GM12865 (cell line): ENCODE measurements around the gene ATAD3B.
"Not testable (repeated sequence)": the region's sequence is repeated elsewhere in the genome, so short reads cannot be mapped to it uniquely, and the experiment has no call there.

ENCODE experiments used
- DNase-seq: peaks from one replicate; pipeline ENCODE4 v3.0.0; 2010; ENCODE audit warnings: low read depth
- H3K4me3 ChIP-seq: 2 replicates; pipeline ENCODE4 v1.5.1; 2011; ENCODE audit warnings: mild to moderate bottlenecking, low read depth, low read length, control low read depth
- TF ChIP-seq, protein P1 (sequence below): IDR thresholded peaks from 2 replicates; pipeline ENCODE4 v1.5.1; 2011; ENCODE audit warnings: low read length, control low read depth, low read depth, inconsistent platforms; ENCODE audit not compliant: insufficient read depth; ENCODE audit errors: missing control alignments

ATAD3B gene

DNA sequence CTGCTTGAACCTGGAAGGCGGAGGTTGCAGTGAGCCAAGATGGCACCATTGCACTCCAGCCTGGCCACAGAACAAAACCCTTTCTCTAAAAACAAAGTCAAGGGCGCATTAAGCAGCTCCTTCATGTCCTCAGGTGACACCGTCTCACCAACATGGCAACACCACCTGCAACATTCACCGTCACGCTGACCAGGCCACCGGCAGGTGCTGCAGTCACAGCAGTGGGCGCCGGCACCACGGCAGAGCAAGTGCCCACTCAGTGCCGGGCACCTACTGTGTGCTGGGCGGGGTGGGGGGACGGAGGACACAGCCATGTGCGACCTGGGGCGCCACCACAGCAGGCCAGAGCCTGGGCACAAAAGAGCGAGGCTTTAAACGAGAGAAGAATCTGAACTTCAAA is 12.1 kb downstream of the ATAD3B start:
- DNase-seq: no peak
- TF ChIP-seq, protein P1, sequence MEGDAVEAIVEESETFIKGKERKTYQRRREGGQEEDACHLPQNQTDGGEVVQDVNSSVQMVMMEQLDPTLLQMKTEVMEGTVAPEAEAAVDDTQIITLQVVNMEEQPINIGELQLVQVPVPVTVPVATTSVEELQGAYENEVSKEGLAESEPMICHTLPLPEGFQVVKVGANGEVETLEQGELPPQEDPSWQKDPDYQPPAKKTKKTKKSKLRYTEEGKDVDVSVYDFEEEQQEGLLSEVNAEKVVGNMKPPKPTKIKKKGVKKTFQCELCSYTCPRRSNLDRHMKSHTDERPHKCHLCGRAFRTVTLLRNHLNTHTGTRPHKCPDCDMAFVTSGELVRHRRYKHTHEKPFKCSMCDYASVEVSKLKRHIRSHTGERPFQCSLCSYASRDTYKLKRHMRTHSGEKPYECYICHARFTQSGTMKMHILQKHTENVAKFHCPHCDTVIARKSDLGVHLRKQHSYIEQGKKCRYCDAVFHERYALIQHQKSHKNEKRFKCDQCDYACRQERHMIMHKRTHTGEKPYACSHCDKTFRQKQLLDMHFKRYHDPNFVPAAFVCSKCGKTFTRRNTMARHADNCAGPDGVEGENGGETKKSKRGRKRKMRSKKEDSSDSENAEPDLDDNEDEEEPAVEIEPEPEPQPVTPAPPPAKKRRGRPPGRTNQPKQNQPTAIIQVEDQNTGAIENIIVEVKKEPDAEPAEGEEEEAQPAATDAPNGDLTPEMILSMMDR: no peak
- no peak overlapping the region for H3K4me3 ChIP-seq

DNA sequence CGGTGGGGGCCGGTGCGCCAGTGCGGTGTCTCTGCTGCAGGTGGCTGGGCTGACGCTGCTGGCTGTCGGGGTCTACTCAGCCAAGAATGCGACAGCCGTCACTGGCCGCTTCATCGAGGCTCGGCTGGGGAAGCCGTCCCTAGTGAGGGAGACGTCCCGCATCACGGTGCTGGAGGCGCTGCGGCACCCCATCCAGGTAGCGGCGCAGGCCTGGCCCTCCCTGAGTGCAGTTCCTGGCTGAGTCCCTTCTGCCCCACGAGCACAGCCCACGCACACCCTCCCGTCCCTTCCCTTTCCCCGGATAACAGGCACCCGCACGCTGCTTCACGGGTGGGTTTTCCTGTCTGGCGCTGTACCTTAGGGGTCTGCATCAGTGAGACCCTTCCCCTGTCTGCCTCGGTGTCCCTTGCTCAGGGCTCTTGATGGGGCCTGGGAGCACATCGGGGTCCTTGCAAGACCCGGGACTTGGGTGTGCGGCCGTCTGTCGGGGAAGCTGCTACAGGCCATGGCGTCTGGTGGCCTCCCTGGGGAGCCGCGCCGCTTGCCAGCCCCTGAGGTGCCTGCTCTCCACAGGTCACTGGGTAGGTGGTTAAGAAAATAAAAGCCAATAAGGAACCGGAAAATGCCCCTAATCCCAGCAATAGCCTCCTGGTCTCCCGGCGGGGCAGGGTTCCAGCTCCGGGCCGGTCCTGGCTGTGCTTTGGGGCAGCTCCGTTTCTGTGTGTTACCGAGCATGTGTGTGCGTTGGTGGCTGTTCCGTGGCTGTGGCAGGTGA is 13.6 kb downstream of the ATAD3B start:
- H3K4me3 ChIP-seq, DNase-seq: not testable (repeated sequence)

DNA sequence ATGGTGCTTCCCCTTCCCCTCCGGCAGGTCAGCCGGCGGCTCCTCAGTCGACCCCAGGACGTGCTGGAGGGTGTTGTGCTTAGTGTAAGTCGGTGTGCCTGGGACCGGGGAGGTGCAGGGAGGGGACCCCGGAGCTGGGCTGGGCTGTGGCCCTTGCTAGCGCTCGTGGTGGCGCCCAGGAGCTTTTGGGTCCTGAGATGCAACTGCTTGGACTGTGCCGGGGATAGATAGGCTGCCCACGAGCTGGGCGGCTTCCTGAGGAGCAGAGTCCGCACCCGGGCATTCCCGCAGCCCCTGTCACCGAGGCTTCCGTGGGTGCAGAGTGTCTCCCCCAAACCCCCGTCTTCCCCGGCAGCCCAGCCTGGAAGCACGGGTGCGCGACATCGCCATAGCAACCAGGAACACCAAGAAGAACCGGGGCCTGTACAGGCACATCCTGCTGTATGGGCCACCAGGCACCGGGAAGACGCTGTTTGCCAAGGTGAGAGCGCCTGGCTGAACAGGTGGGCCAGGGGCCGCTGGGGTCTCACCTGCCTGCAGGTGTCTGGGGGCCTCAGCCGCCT is 14.3 kb downstream of the ATAD3B start:
- DNase-seq, H3K4me3 ChIP-seq: not testable (repeated sequence)

DNA sequence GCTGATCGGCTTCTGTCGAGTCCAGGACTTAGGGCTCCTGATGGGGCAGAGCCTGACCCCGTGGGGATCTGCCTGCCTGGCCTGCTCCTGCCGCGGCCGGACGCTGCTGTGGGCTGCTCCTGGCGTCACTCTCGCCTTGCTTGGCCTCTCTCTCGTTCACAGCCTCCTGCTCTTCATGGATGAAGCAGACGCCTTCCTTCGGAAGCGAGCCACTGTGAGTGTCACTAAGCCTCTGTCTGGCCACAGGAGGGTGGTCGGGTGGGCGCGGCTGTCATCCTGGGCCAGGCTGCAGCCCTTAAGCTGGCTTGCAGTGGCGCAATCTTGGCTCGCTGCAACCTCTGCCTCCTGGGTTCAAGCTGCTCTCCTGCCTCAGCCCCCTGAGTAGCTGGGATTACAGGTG is 16.1 kb downstream of the ATAD3B start:
- TF ChIP-seq, protein P1: no peak

DNA sequence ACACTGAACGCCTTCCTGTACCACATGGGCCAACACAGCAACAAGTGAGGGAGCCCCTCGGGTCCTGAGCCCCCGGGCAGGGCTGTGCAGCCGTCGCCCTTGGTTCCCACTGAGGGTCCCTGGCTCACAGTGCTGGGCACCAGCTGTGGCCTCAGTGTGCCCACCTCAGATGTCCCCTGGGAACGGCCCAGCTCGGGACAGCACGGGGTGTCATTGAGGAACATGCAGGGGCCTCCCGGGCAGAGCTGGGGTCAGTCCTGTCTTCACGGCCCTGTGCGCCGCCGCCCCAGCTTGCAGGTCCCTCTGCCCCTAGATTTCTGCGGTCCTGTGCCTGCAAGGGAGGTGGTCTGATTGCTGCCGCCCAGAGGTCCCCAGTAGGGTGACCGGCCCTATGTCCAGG is 17.7 kb downstream of the ATAD3B start:
- no peak for DNase-seq
- H3K4me3 ChIP-seq: no peak overlapping the region
- TF ChIP-seq, protein P1: no peak

More for the DNA sequence above, 16.1 kb downstream of the ATAD3B start:
- no peak overlapping the region for H3K4me3 ChIP-seq
- DNase-seq: no peak

DNA sequence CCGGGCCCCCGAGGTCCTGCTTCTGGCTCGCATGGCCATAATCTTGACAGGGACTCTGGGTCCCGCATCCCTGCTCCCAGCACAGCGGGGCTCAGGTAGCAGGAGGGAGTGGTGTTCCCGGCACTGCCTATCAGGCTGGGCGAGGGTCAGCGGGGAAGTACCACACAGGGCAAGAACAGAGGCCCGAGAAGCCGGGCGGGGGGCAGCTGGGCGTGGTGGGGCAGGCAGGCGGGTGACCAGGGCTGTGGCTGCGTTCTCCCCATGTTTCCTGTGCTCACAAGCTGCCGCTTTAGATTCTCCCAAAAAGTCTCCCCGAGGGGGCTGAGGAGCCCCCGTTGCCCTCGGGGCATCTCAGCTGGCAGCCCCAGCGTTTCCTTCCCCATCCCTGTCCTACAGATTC is 18.3 kb downstream of the ATAD3B start:
- TF ChIP-seq, protein P1: no peak
- H3K4me3 ChIP-seq: no peak overlapping the region
- DNase-seq: no peak

DNA sequence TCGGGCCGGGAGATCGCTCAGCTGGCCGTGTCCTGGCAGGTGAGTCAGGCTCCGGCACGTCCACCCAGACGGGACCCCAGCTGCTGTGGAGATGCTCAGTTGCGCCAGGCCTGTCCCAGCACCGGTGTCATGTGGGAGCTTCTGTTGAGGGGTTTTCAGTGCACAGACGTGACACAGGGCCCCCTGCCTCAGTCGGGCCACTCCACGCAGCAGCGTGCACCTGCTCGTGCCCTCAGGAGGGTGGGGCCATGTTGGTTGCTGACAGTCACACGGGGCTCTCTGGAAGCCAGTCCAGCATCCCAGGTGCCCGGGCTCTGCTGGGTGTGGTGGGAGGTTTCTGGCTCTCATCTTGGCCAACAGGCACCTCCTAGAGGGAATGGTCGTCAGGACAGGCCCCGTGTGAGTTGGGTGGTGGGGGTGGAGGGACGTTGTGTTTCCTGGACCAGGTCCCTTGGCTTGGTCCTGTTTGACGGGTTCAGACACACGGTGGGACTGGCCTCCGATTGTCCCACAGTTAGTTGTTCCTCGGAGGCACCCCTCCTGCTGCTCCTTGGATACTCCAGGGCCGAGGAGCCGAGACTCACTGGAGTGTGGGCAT is 19.2 kb downstream of the ATAD3B start:
- TF ChIP-seq, protein P1: no peak
- no peak overlapping the region for H3K4me3 ChIP-seq
- no peak for DNase-seq

DNA sequence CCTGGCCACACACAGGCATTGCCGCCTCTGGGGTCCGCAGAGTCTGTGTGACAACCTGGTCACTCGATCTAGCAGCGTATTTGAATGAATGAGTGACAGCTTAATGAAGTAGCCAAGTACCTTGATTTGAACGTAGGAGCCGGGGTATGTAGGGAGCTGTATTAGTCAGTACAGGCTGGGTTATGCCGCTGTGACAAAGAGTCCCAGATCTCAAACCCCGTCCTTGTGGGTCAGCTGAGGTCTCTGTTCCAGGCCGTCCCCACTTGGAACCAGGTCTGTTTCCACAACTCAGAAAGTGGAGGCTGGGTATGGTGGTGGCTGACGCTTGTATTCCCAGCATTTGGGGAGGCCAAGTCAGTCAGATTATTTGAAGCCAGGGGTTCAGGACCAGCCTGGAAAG is 20.0 kb downstream of the ATAD3B start:
- no peak overlapping the region for H3K4me3 ChIP-seq
- TF ChIP-seq, protein P1: no peak
- no peak for DNase-seq

DNA sequence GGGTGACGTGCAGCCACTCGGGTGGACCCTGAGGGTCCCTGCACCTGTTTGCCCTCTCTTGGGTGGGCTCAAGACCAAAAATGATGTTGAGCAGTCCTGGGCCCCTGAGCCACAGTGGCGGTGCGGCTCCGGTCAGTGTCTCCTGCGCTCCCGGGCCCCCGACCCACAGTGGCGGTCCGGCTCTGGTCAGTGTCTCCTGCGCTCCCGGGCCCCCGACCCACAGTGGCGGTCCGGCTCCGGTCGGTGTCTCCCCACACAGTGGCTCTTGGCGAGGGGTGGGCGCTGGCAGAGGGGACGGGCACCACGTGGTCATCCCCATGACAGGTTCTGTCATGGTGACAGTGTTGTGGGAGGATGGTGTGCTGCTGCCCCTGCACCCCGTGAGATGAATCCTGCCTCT is 22.7 kb downstream of the ATAD3B start:
- not testable (repeated sequence) for DNase-seq, H3K4me3 ChIP-seq

DNA sequence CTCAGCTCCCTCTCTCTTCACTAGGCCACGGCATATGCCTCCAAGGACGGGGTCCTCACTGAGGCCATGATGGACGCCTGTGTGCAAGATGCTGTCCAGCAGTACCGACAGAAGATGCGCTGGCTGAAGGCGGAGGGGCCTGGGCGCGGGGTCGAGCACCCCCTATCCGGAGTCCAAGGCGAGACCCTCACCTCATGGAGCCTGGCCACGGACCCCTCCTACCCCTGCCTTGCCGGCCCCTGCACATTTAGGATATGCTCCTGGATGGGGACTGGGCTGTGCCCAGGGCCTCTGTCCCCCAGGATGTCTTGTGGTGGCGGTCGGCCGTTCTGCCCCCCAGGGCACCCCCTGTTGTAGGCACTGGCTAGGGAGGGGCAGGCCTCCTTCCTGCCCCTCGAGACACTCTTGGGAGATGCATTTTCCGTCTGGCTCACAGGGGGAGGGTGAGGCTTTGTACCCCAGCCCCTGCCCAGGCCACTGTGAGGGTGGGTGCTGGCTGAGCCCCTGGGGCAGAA is 24.0 kb downstream of the ATAD3B start:
- DNase-seq: not testable (repeated sequence)

More for the DNA sequence above, 24.0 kb downstream of the ATAD3B start:
- H3K4me3 ChIP-seq: not testable (repeated sequence)
